Lung (tissue), 12 donors: Measurements from ENCODE around the gene MYO7A. TPM values are rescaled to one million over a fixed set of nuclear protein-coding genes. Genes with fewer than 3 reads are reported as not detected.

ENCODE experiments used
- ATAC-seq: fragments of 200-7000 bp; cut with Tn5 transposase; one replicate; pipeline ENCODE4 v1.9.1; 2020; ENCODE audit warnings: moderate number of reproducible peaks; ENCODE audit not compliant: insufficient read depth, low FRiP score
- DNase-seq, 3 donors: peaks; one replicate each; pipeline ENCODE4 v3.0.0-alpha.2; 2013 to 2017
- H3K27ac ChIP-seq, 2 donors: one replicate each; pipeline ENCODE4 v1.5.1; 2013; ENCODE audit warnings: mild to moderate bottlenecking in 2 of 2, moderate library complexity in 2 of 2, control low read depth in 1 of 2, inconsistent platforms in 1 of 2, low read depth in 1 of 2, low read length in 1 of 2
- H3K27me3 ChIP-seq, 3 donors: one replicate each; pipeline ENCODE4 v1.5.1; 2013; ENCODE audit warnings: low read length in 2 of 3; ENCODE audit not compliant: control insufficient read depth in 3 of 3, insufficient read depth in 3 of 3
- H3K36me3 ChIP-seq, 4 donors: one replicate each; pipeline ENCODE4 v1.5.1; 2013; ENCODE audit warnings: low read length in 4 of 4, mild to moderate bottlenecking in 1 of 4, moderate library complexity in 1 of 4; ENCODE audit not compliant: control insufficient read depth in 4 of 4, insufficient read depth in 4 of 4
- H3K4me1 ChIP-seq, 5 donors: one replicate each; pipeline ENCODE4 v1.5.1; 2013; ENCODE audit warnings: low read length in 5 of 5, mild to moderate bottlenecking in 2 of 5, moderate library complexity in 1 of 5; ENCODE audit not compliant: control insufficient read depth in 5 of 5, insufficient read depth in 5 of 5
- H3K4me3 ChIP-seq: one replicate; pipeline ENCODE4 v1.5.1; 2013; ENCODE audit warnings: mild to moderate bottlenecking, control low read depth, moderate library complexity
- H3K9ac ChIP-seq, 2 donors: one replicate each; pipeline ENCODE4 v1.5.1; 2013; ENCODE audit warnings: low read length in 2 of 2, control low read depth in 1 of 2; ENCODE audit not compliant: insufficient read depth in 1 of 2
- H3K9me3 ChIP-seq, 4 donors: one replicate each; pipeline ENCODE4 v1.5.1; 2013; ENCODE audit warnings: low read length in 3 of 4, mild to moderate bottlenecking in 1 of 4, moderate library complexity in 1 of 4; ENCODE audit not compliant: control insufficient read depth in 4 of 4, insufficient read depth in 3 of 4
- WGBS, 2 donors: extraction: QIAGEN DNeasy Blood & Tissue Kit; methylation state at CpG; one replicate each; pipeline ENCODE4 v1.1.7; 2013; 5-methylcytosine and 5-hydroxymethylcytosine counted together
- polyA plus RNA-seq, 2 donors: library from polyadenylated mRNA; stranded (reverse); fragments of 200-250 nt; gene quantifications; one replicate each; pipeline ENCODE4 v1.2.1, GENCODE V29; 2013
- total RNA-seq, 2 donors: library from RNA; depleted of rRNA in 1 of 2; stranded (reverse); fragments of >200 nt in 1 of 2; gene quantifications; one replicate each; pipeline ENCODE4 v1.2.1, GENCODE V29; 2014 to 2021
- TF ChIP-seq, protein P1 (sequence below): IDR thresholded peaks from 2 replicates; pipeline ENCODE4 v1.5.1; 2012; ENCODE audit warnings: mild to moderate bottlenecking; ENCODE audit errors: control extremely low read depth, extremely low read depth
- donor health status: control.
- donor health status: control.
- donor health status: Bipolar disorder and iron deficiency.
- donor health status: healthy.
- donor health status: DM: yes; HTN: yes; CAD: no.

Gene MYO7A
- total and polyA plus RNA-seq, 4 donors = 1.8 to 10.2 (median 6.3) TPM

- Histone ChIP-seq H3K36me3 (no peaks in the 10 kb centered on the region), H3K4me1 (peaks cover 0 to 6% (median 0%) of the 10 kb centered on the region in 5 donors), H3K27ac (no peak overlapping the region), H3K9ac (no peak overlapping the region), H3K27me3 (no peaks in the 10 kb centered on the region), H3K9me3 (no peaks in the 10 kb centered on the region), H3K4me3 (no peak overlapping the region)
- 91 to 92% methylated on average over 11 of the region's 11 CpGs for WGBS, 2 donors
- no peak for DNase-seq
- ATAC-seq = no peak
- TF ChIP-seq, protein P1, sequence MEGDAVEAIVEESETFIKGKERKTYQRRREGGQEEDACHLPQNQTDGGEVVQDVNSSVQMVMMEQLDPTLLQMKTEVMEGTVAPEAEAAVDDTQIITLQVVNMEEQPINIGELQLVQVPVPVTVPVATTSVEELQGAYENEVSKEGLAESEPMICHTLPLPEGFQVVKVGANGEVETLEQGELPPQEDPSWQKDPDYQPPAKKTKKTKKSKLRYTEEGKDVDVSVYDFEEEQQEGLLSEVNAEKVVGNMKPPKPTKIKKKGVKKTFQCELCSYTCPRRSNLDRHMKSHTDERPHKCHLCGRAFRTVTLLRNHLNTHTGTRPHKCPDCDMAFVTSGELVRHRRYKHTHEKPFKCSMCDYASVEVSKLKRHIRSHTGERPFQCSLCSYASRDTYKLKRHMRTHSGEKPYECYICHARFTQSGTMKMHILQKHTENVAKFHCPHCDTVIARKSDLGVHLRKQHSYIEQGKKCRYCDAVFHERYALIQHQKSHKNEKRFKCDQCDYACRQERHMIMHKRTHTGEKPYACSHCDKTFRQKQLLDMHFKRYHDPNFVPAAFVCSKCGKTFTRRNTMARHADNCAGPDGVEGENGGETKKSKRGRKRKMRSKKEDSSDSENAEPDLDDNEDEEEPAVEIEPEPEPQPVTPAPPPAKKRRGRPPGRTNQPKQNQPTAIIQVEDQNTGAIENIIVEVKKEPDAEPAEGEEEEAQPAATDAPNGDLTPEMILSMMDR = no peak
Observed at GRCh38 chr11:77180346-77180745, 52.3 kb downstream of the MYO7A start.

DNA sequence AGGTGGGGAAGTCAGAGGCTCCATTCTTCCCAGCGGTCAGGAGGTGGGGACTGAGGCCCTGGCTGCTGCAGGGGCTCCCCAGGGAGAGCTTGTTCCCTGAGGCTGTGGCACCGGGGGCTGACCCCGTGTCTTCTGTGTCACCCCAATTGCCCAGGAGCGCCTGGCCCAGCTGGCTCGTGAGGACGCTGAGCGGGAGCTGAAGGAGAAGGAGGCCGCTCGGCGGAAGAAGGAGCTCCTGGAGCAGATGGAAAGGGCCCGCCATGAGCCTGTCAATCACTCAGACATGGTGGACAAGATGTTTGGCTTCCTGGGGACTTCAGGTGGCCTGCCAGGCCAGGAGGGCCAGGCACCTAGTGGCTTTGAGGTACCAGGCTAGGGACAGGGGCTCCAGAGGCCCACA, 53.2 kb downstream of the MYO7A start:
- no peak overlapping the region for H3K9ac ChIP-seq
- no peak overlapping the region for H3K27ac ChIP-seq
- ATAC-seq = no peak
- H3K9me3 ChIP-seq = no peaks in the 10 kb centered on the region
- WGBS, 2 donors = 91 to 93% methylated on average over 10 to 11 of the region's 11 CpGs
- no peak overlapping the region for H3K4me3 ChIP-seq
- H3K27me3 ChIP-seq = no peaks in the 10 kb centered on the region
- H3K4me1 ChIP-seq = no peaks in the 10 kb centered on the region
- TF ChIP-seq, protein P1 = no peak
- H3K36me3 ChIP-seq = no peaks in the 10 kb centered on the region
- no peak for DNase-seq

DNA sequence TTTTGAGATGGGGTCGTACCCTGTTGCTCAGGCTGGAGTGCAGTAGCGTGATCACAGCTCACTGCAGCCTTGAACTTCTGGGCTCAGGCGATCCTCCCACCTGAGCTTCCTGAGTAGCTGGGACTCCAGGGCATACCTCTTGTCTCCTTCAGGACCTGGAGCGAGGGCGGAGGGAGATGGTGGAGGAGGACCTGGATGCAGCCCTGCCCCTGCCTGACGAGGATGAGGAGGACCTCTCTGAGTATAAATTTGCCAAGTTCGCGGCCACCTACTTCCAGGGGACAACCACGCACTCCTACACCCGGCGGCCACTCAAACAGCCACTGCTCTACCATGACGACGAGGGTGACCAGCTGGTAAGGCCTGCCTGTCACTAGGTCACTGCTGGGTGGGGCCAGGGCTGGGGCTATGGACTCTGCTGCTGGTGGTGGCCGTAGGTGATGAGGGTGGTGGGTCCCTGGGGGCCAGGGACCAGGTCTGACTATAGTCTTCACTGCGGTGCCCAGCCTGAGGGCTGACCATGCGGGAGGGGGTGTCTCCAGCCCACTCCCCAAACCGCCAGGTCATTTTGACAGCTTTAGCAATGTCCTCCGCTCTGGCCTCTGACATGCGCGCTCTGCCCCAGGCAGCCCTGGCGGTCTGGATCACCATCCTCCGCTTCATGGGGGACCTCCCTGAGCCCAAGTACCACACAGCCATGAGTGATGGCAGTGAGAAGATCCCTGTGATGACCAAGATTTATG, 53.9 kb downstream of the MYO7A start:
- Histone ChIP-seq H3K27ac (no peak overlapping the region), H3K36me3 (no peaks in the 10 kb centered on the region), H3K4me3 (no peak overlapping the region), H3K9me3 (no peaks in the 10 kb centered on the region), H3K27me3 (no peaks in the 10 kb centered on the region), H3K9ac (no peak overlapping the region), H3K4me1 (no peaks in the 10 kb centered on the region)
- 87 to 91% methylated on average over 22 of the region's 22 CpGs for WGBS, 2 donors
- DNase-seq (no peak), ATAC-seq (no peak)
- TF ChIP-seq, protein P1 = no peak
